Endothelial cell of umbilical vein (primary cell): ENCODE results near the gene C5orf15. TPM values are rescaled to one million over a fixed set of nuclear protein-coding genes. Genes with fewer than 3 reads are reported as not detected.

Experiments used
- BruUV-seq: library from RNA; stranded (reverse); fragments of 400-500 nt; replicated peaks from 2 replicates; lab custom pipeline; 2021; lab: Mats Ljungman, UMichigan
- CTCF ChIA-PET: fragments of 300-600, 350-600 bp; sonication (Branson Sonifier 250); formaldehyde crosslinking; loops from one replicate; lab custom pipeline; 2021; ENCODE audit warnings: antibody characterized with exemption, inconsistent platforms; lab: Charles Lee
- POLR2A ChIA-PET: fragments of 300-600, 350-600 bp; sonication (Branson Sonifier 250); formaldehyde crosslinking; loops from one replicate; lab custom pipeline; 2021; ENCODE audit warnings: antibody characterized with exemption, inconsistent platforms; lab: Charles Lee
- DNase-seq: peaks from one replicate; pipeline ENCODE4 v3.0.0-alpha.2; 2011; ENCODE audit warnings: low read depth, low spot score
- FAIRE-seq: peaks from 2 replicates; lab custom pipeline; 2011; peaks lifted over from hg19 to GRCh38; lab: Jason Lieb, UNC
- H2AFZ ChIP-seq: 2 replicates; pipeline ENCODE4 v1.6.0; 2012; ENCODE audit warnings: low read depth, low read length, control low read depth, inconsistent platforms
- H3K27ac ChIP-seq: 2 replicates; pipeline ENCODE4 v1.5.1; 2011; ENCODE audit warnings: low read depth, mild to moderate bottlenecking, control low read depth, low read length, moderate library complexity; ENCODE audit not compliant: insufficient read depth
- H3K27me3 ChIP-seq, 2 experiments: 2 replicates each; pipeline versions ENCODE4 v1.6.0 to v1.6.1; 2011; ENCODE audit warnings: low read length in 2 of 2, mixed read lengths in 1 of 2; ENCODE audit not compliant: control insufficient read depth in 2 of 2, insufficient read depth in 2 of 2
- H3K36me3 ChIP-seq, 2 experiments: 2 replicates in 1 of 2; 3 replicates in 1 of 2; pipeline ENCODE4 v1.5.1; 2011; ENCODE audit warnings: low read length in 2 of 2, mild to moderate bottlenecking in 1 of 2, moderate library complexity in 1 of 2; ENCODE audit not compliant: control insufficient read depth in 2 of 2, insufficient read depth in 2 of 2; ENCODE audit errors: extremely low read depth in 1 of 2
- H3K4me1 ChIP-seq: 3 replicates; pipeline ENCODE4 v1.5.1; 2011; ENCODE audit warnings: mild to moderate bottlenecking, low read length; ENCODE audit not compliant: control insufficient read depth, insufficient read depth; ENCODE audit errors: extremely low read depth
- H3K4me2 ChIP-seq: 2 replicates; pipeline ENCODE4 v1.6.1; 2011; ENCODE audit warnings: low read length, control low read depth, mixed read lengths; ENCODE audit not compliant: insufficient read depth
- H3K4me3 ChIP-seq, 3 experiments: fragments of 200-600 bp in 1 of 3; sonication (generic), shearing (Covaris generic) in 1 of 3; replicated peaks in 1 of 3; 2 replicates each; pipeline ENCODE4 v1.5.1; 2011 to 2016; ENCODE audit warnings: control low read depth in 3 of 3, low read length in 3 of 3, mild to moderate bottlenecking in 2 of 3, inconsistent platforms in 1 of 3, low read depth in 1 of 3, moderate library complexity in 1 of 3; ENCODE audit not compliant: insufficient read depth in 1 of 3
- H3K79me2 ChIP-seq: 2 replicates; pipeline ENCODE4 v1.6.0; 2012; ENCODE audit warnings: low read length, inconsistent platforms; ENCODE audit not compliant: control insufficient read depth, insufficient read depth
- H3K9ac ChIP-seq: replicated peaks from 2 replicates; pipeline ENCODE3; 2011; ENCODE audit warnings: low read length, control low read depth; ENCODE audit not compliant: insufficient read depth; ENCODE audit errors: extremely low read depth
- H3K9me1 ChIP-seq: replicated peaks from 3 replicates; pipeline ENCODE4 v1.6.0; 2011; ENCODE audit warnings: mild to moderate bottlenecking, low read length; ENCODE audit not compliant: control insufficient read depth, insufficient read depth; ENCODE audit errors: extremely low read depth
- H3K9me3 ChIP-seq: replicated peaks from 2 replicates; pipeline ENCODE4 v1.5.1; 2012; ENCODE audit warnings: low read length, inconsistent platforms; ENCODE audit not compliant: control insufficient read depth, insufficient read depth
- H4K20me1 ChIP-seq: replicated peaks from 2 replicates; pipeline ENCODE3; 2011; ENCODE audit warnings: mild to moderate bottlenecking, low read length; ENCODE audit not compliant: control insufficient read depth, insufficient read depth; ENCODE audit errors: extremely low read depth
- EZH2 ChIP-seq: IDR thresholded peaks from 2 replicates; pipeline ENCODE4 v1.6.1; 2012; ENCODE audit warnings: borderline replicate concordance, low read depth, mild to moderate bottlenecking, moderate library complexity, low read length, inconsistent platforms; ENCODE audit not compliant: severe bottlenecking
- FOS ChIP-seq: IDR thresholded peaks from 2 replicates; pipeline ENCODE4 v1.6.1; 2011; ENCODE audit warnings: mild to moderate bottlenecking, low read length, moderate library complexity, borderline replicate concordance; ENCODE audit not compliant: insufficient read depth
- GATA2 ChIP-seq: IDR thresholded peaks from 2 replicates; pipeline ENCODE4 v1.7.0; 2011; ENCODE audit warnings: low read depth, mild to moderate bottlenecking, moderate library complexity, mixed read lengths, low read length; ENCODE audit not compliant: insufficient read length, insufficient read depth
- JUN ChIP-seq: IDR thresholded peaks from 2 replicates; pipeline ENCODE4 v1.6.1; 2011; ENCODE audit warnings: borderline replicate concordance, low read depth; ENCODE audit not compliant: insufficient read length, insufficient read depth
- MYC ChIP-seq: IDR thresholded peaks from one replicate; pipeline ENCODE4 v1.6.1; 2011; ENCODE audit warnings: mild to moderate bottlenecking, low read depth, low read length
- POLR2A ChIP-seq: IDR thresholded peaks from 2 replicates; pipeline ENCODE4 v1.6.1; 2012; ENCODE audit warnings: low read depth, mild to moderate bottlenecking, control low read depth, low read length
- POLR2AphosphoS5 ChIP-seq: IDR thresholded peaks from 2 replicates; pipeline ENCODE4 v1.6.1; 2012; ENCODE audit warnings: low read depth, mild to moderate bottlenecking, control low read depth, low read length, moderate library complexity; ENCODE audit not compliant: insufficient read depth
- dilution Hi-C: fragments of 300-500 bp; cut with MboI; formaldehyde crosslinking; loops from one replicate; pipeline ENCODE4 v1.15.0; 2019; ENCODE audit warnings: low sequenced_read_pairs; ENCODE audit not compliant: extremely low pct_ligation_motif_present
- intact Hi-C: fragments of 100-400 bp; cut with micrococcal nuclease; formaldehyde crosslinking; loops from one replicate; pipeline ENCODE4 v1.10.0; 2022
- polyA plus RNA-seq, 4 experiments: library from polyadenylated mRNA; depleted of rRNA in 3 of 4; stranded (reverse) in 3 of 4; unstranded in 1 of 4; fragments of >200 nt; gene quantifications; 2 replicates each; pipeline versions ENCODE4 v1.2.1 to v1.2.3, GENCODE V29; 2011 to 2012; ENCODE audit warnings: missing spikeins in 1 of 4
- total RNA-seq: library from RNA; stranded (reverse); gene quantifications from 2 replicates; pipeline ENCODE4 v1.2.3, GENCODE V29; 2021
- TF ChIP-seq, protein P1 (sequence below): IDR thresholded peaks from 2 replicates; pipeline ENCODE4 v1.6.1; 2011; ENCODE audit not compliant: insufficient read depth, insufficient read length
- TF ChIP-seq, protein P2 (sequence below), 2 donors: IDR thresholded peaks; 1 replicate in 1 of 2; 2 replicates in 1 of 2; pipeline ENCODE4 v1.5.1; 2011; ENCODE audit warnings: low read length in 2 of 2, mild to moderate bottlenecking in 2 of 2, moderate library complexity in 2 of 2, control low read depth in 1 of 2, inconsistent platforms in 1 of 2, low read depth in 1 of 2; ENCODE audit not compliant: insufficient read depth in 1 of 2; ENCODE audit errors: extremely low read depth in 1 of 2

Gene C5orf15
- total and polyA plus RNA-seq, 2 donors (not counting 3 experiments of a cell fraction or from before 2014, with no cell fraction given), result 25.3 to 45.4 TPM

DNA sequence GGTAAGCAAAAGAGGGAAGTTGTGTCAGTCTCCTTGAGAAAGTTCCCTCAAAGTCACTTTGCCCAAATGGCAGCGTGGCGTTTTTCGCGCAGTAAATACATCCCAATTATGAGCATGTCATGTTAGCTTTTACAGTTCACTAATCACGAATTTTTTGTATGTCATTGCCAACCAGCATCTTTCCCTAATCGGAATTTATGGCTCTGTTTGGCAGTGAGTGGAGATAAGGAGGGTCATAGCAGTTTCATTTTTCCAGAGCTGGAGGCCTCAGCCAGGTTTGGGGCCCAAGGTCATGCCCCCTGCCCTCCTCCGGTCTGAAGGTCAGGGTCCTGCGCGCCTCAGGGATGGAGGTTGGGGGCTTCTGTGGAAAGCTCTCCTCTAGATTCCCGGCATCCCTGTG is 50.1 kb downstream of the C5orf15 start:
- intact Hi-C loops, result no loop called here
- Histone ChIP-seq H3K4me1 (no peaks in the 10 kb centered on the region), H4K20me1 (no peaks in the 10 kb centered on the region), H3K9ac (no peak overlapping the region), H2AFZ (no peak overlapping the region), H3K9me1 (no peaks in the 10 kb centered on the region), H3K9me3 (no peaks in the 10 kb centered on the region), H3K4me2 (no peak overlapping the region), H3K4me3 (no peak overlapping the region), H3K36me3 (no peaks in the 10 kb centered on the region), H3K27me3 (peaks cover 0 to 2% of the 10 kb centered on the region in 2 experiments), H3K79me2 (no peaks in the 10 kb centered on the region), H3K27ac (no peak overlapping the region)
- BruUV-seq, result no TSS peak
- ChIA-PET CTCF (no interaction called here), POLR2A (no interaction called here)
- DNase-seq, result no peak
- dilution Hi-C loops, result no loop called here
- no peak for FAIRE-seq
- no peak for TF ChIP-seq POLR2AphosphoS5
- TF ChIP-seq, protein P1, sequence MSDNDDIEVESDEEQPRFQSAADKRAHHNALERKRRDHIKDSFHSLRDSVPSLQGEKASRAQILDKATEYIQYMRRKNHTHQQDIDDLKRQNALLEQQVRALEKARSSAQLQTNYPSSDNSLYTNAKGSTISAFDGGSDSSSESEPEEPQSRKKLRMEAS, result no peak
- TF ChIP-seq JUN, result no peak
- no peak for TF ChIP-seq FOS
- TF ChIP-seq, protein P2, sequence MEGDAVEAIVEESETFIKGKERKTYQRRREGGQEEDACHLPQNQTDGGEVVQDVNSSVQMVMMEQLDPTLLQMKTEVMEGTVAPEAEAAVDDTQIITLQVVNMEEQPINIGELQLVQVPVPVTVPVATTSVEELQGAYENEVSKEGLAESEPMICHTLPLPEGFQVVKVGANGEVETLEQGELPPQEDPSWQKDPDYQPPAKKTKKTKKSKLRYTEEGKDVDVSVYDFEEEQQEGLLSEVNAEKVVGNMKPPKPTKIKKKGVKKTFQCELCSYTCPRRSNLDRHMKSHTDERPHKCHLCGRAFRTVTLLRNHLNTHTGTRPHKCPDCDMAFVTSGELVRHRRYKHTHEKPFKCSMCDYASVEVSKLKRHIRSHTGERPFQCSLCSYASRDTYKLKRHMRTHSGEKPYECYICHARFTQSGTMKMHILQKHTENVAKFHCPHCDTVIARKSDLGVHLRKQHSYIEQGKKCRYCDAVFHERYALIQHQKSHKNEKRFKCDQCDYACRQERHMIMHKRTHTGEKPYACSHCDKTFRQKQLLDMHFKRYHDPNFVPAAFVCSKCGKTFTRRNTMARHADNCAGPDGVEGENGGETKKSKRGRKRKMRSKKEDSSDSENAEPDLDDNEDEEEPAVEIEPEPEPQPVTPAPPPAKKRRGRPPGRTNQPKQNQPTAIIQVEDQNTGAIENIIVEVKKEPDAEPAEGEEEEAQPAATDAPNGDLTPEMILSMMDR (IDR thresholded peaks at IDR 0.05; ENCODE audit: extremely low read depth in 1 of 2, insufficient read depth in 1 of 2, low read depth in 1 of 2, low read length in 2 of 2), result no peak
- no peak for TF ChIP-seq EZH2
- TF ChIP-seq POLR2A, result no peak
- TF ChIP-seq MYC, result no peak
- no peak for TF ChIP-seq GATA2
